Measurements from ENCODE around the gene FHAD1.

The FHAD1 gene

GRCh38 chr1:15334995-15335394 lies 88.0 kb downstream of the FHAD1 start:
- in situ Hi-C loops (cut with HindIII; ENCODE audit: low sequenced_read_pairs): no loop called here
- TF ChIP-seq, protein P1, sequence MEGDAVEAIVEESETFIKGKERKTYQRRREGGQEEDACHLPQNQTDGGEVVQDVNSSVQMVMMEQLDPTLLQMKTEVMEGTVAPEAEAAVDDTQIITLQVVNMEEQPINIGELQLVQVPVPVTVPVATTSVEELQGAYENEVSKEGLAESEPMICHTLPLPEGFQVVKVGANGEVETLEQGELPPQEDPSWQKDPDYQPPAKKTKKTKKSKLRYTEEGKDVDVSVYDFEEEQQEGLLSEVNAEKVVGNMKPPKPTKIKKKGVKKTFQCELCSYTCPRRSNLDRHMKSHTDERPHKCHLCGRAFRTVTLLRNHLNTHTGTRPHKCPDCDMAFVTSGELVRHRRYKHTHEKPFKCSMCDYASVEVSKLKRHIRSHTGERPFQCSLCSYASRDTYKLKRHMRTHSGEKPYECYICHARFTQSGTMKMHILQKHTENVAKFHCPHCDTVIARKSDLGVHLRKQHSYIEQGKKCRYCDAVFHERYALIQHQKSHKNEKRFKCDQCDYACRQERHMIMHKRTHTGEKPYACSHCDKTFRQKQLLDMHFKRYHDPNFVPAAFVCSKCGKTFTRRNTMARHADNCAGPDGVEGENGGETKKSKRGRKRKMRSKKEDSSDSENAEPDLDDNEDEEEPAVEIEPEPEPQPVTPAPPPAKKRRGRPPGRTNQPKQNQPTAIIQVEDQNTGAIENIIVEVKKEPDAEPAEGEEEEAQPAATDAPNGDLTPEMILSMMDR (IDR thresholded peaks at IDR 0.05; ENCODE audit: low read depth, low read length): no peak
- H3K4me3 ChIP-seq (ENCODE audit: low read depth, low read length): no peak overlapping the region
- no peak for DNase-seq (ENCODE audit: low read depth, low spot score)

DNA sequence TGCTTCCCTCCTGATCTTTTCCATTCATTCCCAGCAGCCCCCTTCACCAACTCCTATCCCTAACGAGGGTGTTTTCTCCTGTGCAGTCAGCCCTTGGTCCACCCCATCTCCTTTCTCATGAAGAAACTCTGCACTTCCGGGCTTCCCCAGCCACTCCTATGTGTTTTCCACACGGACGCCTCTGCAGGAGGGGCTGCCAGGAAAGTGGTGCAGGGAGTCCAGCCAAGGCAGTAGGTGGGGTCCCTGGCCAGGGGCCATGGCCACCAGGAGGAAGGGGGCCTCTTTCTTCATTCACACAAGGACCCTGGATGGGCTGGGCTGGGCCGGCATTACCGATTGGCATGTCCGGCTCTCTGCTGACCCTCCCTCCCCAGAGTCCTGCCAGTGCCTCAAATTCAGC lies 89.8 kb downstream of the FHAD1 start:
- in situ Hi-C loops (cut with HindIII; ENCODE audit: low sequenced_read_pairs): no loop called here
- DNase-seq (ENCODE audit: low read depth, low spot score): no peak
- TF ChIP-seq, protein P1 (IDR thresholded peaks at IDR 0.05; ENCODE audit: low read depth, low read length): no peak
- no peak overlapping the region for H3K4me3 ChIP-seq (ENCODE audit: low read depth, low read length)

DNA sequence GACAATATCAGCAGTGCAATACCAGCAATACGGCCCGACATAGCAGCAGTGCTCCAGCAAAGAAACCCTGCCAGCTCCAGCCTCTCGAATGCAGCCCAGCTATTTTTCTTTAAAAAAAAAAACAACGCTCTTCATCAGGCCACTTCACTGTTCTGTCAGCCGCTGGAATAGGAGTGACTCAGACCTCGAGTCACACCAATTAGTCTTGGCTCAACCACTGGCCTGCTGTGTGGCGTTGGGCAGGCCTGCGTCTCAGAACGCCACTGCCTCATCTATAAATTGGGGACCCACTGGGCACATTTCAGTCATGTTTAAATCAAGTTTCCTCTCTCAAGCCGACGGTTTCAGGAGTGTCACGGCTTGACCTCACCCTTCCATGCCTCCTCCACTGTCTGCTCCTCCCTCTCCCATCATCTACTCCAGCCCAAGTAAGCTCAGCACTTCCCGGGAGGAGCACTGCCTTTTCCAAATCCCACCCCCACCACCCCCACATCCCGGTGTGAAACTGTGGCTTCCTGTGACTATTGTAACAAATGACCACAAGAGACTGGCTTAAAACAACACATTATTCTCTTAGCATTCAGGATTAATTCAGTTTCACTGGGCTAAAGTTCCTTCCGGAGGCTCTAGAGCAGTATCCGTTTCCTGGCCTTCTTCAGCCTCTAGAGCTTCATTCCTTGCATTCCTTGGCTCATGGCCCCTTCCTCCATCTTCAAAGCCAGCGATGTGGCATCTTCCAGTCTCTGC lies 90.8 kb downstream of the FHAD1 start:
- H3K4me3 ChIP-seq (ENCODE audit: low read depth, low read length): no peak overlapping the region
- in situ Hi-C loops (cut with HindIII; ENCODE audit: low sequenced_read_pairs): no loop called here
- DNase-seq (ENCODE audit: low read depth, low spot score): peak; percentile 90
- TF ChIP-seq, protein P1 (IDR thresholded peaks at IDR 0.05; ENCODE audit: low read depth, low read length): no peak

- in situ Hi-C loops (cut with HindIII; ENCODE audit: low sequenced_read_pairs): no loop called here
- no peak for DNase-seq (ENCODE audit: low read depth, low spot score)
- TF ChIP-seq, protein P1 (IDR thresholded peaks at IDR 0.05; ENCODE audit: low read depth, low read length): no peak
Measured at GRCh38 chr1:15339570-15339969, 92.5 kb downstream of the FHAD1 start.

DNA sequence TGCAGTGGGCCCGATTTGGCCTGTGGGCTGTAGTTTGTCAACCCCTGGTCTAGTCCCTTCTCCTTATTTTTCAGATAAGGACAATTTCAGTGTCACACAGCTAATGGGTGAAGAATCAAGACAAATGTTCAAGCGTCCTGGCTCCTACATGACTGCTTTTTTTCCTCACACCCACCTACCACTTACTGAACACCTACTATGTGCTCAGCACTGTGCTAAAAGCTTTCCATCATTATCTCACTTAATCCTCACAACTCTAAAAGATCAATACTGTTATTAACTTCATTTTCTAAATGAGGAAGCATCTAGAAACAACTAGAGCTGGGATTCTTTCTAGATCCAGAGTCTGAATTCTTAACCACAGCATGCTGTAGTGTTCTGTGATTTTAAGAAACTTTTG lies 94.2 kb downstream of the FHAD1 start:
- TF ChIP-seq, protein P1 (IDR thresholded peaks at IDR 0.05; ENCODE audit: low read depth, low read length): no peak
- H3K4me3 ChIP-seq (ENCODE audit: low read depth, low read length): no peak overlapping the region
- DNase-seq (ENCODE audit: low read depth, low spot score): no peak
- in situ Hi-C loops (cut with HindIII; ENCODE audit: low sequenced_read_pairs): no loop called here

More at GRCh38 chr1:15339570-15339969, 92.5 kb downstream of the FHAD1 start:
- no peak overlapping the region for H3K4me3 ChIP-seq (ENCODE audit: low read depth, low read length)

- TF ChIP-seq, protein P1 (IDR thresholded peaks at IDR 0.05; ENCODE audit: low read depth, low read length): no peak
- DNase-seq (ENCODE audit: low read depth, low spot score): peak; percentile 72
- H3K4me3 ChIP-seq (ENCODE audit: low read depth, low read length): no peak overlapping the region
- in situ Hi-C loops (cut with HindIII; ENCODE audit: low sequenced_read_pairs): no loop called here
Measured at GRCh38 chr1:15341634-15342407, 94.8 kb downstream of the FHAD1 start.
